SHP77 (cell line): ENCODE data around the gene FSTL4.

Source experiments
- DNase-seq, 2 experiments: peaks; one replicate each; lab custom pipeline; 2025; lab: John Stamatoyannopoulos, UW

The FSTL4 gene

DNA sequence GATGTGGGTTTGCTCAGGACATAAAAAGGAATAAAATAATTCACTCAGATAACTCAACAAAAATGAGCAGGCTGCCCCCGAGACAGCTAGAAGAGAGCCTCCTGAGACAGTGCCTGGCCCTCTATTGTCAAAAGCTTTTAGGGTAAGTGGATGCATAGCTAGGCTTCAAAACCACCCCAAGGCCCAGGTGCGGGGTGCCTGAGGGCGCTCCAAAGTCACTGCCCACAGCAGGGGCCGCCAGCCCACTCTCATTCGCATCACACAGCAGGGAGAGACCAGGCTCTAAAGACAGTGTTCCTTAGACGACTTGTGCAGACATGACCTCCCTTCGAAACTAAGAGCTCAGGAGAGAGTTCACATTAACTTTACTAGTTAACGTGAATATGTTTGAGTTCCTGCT, 271.5 kb downstream of the FSTL4 start:
- DNase-seq: no peak

DNA sequence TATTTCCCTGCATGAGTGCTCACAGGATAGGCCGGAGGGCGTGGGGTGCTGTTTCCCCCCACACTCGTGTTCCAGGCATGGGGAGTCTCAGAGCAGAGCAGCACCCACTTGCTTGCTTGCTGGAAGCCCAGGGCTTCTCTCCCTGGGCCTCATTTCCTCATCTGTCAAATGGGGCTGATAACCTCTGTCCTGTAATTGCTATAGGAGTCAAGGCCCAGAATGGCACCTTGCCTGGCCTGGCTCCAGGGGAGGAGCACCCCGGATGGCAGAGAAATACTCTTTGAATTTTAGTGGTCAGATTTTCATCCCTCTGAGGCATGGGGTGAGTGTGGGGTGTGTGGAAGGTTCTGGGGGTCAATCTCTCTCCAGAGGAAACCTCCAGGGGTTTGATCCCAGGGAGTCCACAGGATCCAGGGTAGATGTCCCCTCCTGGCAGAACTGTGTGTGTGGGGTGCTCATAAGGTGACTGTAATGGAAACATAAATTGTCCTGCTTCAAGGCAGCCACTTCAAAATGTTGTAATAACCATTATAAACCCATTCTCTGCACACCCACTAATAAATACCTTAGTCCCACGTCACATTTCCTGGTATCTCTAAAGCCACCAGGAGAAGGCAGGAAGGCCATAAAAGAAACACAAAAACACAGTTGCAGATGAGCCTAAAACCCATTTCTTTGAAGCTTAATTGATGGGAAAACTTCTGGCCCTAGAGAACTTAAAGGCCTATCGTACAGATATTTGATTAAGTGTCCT, 272.2 kb downstream of the FSTL4 start:
- DNase-seq: no peak

DNA sequence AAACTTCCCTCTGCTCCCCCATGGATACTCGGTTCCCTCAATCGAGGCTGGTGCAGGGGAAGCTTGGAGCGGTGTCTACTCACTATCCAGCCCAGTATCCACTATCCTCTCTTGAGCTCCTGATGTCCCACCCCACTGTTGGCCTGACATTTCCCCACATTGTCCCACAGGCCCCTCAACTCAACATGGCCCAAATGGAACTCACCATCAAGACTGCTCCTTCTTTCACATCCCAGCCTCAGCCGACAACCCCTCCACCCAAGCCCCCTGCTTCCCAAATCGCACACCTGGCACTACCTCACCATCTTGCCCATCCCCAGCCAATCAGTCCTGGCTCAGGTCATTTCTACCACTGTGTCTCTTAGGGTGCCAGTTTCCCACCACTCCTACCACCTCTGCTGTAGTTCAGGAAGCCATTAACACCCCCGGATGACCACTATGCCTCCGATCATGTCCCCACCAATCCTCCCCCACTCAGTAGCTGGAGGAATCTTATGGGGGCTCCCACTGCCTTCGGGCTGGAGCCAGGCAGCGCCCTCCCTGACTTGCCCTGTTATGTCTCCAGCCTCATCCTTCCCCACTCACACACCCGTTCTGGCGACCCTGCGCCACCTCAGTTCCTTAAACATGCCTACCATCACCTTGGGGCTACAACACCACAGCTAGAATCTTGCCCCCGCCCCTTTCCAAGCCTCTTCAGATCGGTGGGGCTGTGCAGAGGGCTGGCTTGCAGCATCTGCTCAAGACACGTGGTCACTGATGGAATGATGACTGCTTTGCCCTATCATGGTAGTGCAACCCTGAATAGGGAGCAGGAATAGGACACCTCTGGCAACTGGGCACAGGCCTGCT, 273.6 kb downstream of the FSTL4 start:
- DNase-seq: no peak

DNA sequence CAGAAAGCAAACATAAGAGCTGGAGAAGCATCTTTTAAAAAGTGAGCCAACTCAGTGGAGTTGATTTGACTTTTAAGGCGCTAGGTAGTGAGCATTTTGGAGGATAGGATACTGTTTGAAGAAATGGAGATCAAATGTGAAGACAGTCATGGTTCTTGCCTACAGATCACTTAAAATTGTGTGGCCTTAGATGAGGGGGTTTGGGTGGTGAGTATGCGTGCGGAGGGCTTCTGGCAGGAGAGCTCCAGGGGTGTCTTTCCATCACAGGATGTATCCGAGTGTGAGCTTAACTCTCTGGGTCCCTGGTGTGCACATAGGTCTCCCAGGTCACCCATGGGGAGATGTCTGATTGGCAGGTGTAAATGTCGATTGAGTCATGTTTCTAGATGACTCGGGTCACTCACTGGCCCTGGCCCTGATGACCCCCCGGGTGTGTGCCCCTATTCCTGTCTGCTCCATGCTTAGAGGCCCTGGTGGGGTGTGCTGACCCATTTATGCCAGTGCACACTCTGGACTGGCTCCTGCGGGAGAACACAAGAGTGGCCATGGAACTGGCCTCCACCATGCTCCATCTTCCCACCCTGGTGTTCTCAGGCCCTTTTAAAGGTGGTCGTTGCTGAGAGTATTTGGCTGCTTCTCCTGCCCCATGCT, 274.4 kb downstream of the FSTL4 start:
- no peak for DNase-seq

DNA sequence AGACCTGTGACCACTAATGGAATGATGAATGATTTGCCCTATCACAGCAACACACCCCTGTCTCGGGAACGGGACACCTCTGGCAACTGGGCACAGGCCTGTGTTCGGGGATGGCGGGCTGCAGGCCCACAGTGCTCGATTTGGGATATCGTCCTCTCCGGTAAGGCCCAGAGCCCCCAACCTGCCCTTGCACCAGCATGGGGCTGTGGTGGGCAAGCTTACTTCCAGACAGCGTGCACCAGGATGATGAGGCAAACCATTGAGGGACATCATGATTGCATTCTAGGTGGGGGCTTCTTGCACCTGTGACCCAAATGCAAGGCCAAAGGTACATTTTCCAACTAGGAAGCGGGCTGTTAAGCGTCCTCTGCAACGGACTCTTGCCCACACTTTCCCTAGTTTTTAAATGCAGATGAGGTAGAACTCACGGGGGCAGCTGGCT, 275.4 kb downstream of the FSTL4 start:
- DNase-seq: no peak

DNA sequence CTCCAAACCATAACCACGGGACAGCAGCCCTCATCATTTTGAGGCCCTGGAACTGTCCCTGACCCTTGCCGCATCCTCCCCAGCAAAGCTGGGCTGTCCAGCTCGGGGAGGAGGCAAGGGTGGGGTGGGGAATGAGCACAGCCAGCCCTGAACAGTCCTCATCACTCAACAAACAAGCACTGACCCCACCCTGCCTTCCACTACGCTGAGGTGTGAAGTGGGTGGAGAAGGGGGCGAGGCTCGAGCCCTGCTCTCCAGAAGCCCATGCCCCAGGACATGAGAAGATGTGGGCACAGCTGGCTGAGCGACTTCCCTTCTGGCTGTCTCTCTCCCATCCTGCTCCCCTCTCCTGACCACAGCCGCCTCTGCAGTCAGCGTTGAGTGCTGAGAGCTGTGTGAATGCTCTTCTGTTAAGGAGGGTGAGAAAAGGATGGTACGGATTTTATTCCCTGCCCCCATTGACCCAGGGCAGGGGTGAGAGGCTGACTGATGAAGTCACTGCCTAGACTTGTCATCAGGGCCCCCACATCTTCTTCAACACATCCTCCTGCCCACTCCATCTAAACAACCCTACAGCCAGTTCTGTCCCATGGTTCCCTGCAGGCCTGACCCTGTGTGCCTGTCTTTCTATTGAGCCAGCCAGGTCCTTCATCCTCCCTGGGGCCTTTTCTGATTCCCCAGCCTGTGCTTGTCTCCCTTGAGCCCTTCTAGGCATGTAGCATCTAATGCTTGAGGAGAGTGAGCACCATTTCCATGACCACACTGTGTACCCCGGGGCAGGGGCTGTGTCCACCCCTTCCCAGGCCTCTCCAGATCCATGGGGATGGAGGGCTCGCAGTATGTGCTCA, 276.0 kb downstream of the FSTL4 start:
- no peak for DNase-seq

DNA sequence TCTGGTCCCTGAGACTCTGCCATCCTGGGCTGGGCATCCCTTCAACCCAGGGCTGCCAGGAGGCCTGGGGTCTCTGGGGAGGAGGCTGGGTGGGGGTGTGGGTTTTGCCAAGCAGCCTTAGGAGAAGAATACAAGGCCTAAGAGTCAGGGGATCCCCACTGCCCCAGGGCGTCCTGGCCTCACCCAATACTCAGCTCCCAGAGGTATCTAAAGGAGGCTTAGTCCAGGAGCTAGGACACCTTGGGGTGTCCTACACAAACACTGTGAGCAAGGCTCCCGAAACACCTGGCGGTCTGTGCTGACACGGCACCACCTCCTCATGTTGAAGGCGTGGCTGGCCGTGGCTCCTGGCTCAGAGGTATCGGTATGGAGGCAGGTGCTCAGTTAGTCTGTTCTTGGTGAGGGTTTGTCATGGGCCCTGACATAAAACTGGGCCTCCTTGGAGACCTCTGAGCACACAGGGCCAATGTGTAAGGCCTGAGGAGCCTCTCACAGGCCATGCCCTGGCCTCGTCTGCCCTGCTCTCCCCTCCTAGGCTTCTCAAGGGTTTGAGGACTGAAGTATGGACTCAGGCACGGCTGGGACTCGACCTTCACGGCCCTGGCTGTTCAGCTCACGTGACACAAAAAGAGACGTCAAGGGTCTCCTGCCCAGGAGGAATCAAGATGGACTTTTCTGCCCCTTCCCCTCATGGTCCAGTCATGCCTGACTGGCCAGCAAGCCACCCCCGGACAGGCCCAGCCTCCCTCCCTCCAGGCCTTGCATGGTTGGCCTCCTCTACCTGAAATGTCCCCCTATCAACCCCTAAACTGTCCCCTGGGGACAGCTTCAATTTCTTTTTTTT, 277.3 kb downstream of the FSTL4 start:
- DNase-seq: no peak

DNA sequence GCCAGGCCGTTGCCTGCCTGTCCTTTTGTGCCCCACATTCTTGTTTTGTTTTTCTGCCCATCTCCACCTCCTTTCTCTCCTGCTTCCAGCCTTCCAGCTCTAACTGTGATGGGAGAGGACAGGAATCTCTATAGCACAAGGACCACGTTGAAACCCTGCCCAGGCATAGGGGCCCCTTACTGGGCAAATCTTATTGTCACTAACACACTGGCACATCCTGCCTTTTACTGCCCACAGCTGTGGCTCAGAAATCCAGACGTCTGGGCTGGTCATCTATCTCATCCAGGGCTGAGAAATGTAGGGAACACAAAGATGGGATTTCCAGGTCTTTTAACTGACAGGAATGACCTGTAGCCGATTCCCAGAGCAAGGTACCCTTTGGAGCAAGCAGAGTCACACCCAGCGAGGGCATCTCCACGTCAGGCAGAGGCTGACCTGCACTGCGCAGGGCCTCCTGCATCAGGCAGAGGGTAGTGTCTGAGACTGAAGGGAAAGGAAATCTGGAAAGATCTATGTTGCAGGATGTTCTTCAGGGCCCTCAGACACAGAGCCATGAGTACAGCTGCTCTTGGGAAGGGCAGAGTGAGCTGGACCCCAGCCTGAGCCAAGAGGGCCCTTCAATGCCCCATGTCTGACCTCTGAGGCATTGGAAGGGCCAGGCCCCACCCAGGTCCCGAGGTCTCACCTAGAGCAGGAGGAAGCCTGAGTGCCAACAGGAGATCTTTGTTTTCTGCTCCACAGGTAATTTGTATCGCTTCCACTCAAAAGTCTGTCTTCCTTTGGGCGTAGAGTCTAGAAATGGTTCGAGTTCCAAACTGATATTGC, 278.8 kb downstream of the FSTL4 start:
- no peak for DNase-seq

DNA sequence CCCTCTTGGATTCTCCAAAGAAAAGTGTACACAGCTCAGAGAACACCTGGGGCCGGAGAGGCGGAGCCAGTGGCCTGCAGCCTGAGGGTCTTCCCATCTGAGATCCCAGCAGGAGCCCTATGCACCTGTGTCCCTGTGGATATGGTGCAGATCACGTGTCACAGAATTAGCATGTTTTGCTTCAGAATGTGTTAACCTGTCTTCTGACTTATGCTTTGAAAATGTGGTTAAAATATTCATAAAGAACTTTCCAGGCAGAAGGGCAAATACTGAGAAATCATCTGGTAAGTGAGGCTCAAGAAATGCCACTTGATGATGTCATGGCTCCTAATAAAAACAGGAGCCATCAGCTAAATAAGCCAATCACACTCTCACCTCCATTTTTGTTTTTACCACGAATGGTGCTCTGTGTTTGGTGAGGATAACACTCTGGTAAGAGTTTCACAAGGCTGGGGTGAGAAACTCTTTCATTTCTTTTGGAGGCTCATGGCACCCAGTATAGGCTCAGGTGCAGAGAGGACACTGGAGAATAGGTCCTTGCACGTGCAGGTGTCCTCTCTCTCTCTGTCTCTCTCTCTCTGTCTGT, 279.8 kb downstream of the FSTL4 start:
- DNase-seq: no peak

DNA sequence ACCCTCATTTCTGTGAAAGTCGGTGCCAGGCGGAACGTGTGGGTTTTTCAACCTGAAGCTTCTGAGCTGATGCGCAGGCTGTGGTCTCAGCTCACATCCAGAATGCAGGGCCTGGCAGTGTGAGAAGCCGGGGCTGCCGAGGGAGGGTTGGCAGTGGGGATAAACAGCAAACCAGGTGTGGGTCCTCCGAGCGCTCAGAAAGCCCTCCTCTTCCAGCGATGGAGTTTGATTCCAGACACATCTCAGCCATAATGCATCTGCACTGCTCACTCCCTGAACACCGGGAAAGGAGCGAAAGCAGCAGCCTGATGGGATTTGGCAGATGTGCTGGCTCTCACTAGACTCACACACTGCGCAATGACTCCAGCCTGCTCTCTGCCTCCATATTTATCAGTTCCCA, 280.4 kb downstream of the FSTL4 start:
- DNase-seq: no peak

DNA sequence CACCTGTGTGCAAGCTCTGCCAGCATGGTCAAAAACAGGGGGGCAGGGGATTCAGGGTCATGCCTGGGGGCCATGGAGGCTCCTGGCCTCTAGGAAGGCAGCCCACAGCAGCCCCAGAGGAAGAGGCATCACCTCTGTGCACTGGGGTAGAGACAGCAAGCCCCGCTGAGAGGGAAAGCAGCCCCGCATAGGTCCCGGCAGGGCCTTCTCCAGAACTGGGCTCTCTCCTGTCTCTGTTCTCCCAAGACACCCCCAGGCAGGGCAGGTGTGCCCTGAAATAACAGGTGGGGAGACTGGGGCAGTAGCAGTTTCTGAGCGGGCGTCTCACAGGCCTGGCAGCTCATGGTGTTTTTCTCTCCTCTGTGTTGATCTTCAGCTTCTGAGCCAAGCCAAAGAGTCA, 281.4 kb downstream of the FSTL4 start:
- no peak for DNase-seq

DNA sequence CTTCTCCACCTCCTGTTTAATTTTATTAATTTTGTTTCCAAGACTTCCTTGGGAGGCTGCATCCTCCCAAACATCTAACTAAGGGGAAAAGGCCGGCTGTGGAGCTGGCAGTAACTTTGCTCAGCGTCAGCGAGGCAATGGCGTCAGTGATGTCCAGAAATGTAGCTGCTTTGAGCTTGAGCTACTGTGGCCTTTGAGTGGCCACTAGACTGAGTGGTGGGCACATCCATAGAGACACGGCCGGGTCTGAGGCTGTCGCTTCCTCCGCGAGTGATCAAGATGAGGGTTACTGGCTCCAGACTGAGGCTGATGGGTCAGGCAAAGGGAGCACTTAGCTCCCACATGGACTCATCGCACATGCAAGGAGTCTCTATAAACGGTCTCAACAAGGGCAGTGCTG, 283.5 kb downstream of the FSTL4 start:
- DNase-seq: no peak

DNA sequence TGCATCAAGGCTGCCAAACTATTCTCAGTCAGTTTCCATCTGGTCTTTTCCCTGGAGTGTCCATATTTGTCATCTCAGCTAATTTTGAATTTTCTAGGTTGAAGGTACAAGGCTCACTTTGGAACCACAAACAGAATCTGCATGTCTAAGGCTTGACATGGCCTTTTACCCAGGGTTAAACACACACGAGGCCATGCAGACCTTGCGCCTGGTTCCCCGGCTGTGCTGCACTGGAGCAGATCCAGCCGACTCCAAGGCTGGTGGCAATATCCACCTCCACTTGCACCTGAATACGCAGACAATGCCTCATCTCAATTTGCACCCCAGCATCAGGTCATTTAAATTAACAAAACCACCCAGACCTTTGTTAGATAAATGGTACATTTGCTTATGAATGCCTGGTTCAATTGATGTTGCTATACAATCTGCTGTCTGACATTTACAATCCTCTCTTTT, 284.4 kb downstream of the FSTL4 start:
- DNase-seq: no peak

DNA sequence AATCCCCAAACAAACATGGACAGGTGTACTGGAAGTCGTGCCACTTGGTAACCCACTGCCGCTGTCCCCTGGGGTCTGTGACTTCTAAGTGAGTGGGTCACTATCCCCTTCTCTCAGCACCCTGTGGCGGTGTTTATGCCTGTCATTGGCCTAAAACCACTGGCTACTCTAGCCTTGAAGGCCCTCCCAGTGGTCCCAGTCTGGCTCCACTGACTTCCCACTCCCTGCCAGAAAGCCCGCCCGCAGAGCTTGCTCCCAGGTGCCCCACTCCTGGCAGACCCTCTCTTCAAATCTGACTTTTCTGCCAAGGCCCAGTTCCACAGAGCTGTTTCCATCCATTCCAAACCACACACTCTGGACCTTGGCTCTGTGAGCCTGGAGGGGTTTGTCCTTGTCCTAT, 286.0 kb downstream of the FSTL4 start:
- DNase-seq: no peak

DNA sequence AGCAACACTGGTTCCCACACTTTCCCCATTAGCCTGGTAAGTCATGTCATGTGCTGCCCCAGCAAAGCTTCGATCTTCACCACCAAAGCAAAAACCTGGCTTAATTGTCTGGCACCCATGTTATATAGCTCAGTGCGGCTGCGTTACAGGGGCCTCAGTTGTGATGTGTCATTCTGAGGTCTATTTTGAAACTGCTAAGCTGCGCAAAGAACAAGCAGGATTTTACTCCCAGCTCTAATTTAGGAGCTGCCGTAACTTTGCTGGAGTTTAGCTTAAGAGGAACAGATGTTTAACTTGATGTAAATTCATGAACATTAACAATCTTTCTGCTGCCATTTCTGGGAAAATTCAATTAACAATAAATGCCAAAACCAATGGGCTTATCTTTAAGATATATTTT, 286.5 kb downstream of the FSTL4 start:
- no peak for DNase-seq

DNA sequence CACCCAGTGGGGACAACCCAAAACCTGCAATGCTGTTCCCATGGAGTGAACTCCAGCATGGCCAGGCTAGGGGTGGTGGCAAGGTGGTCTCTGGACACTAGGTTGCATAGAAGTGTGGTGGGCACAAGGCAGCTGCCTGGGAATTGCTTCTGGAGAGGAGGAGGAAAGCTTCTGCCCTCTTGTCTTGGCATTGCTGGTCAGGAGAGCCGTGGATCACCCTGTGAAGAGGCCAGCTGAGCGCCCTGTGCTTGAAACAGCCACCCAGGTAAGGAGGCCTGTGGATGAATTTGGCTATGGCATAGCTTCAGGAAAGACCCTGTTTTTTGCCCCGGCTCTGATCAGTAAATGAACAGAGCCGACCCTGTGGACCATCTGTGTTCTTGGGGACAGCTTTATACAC, 287.4 kb downstream of the FSTL4 start:
- no peak for DNase-seq

DNA sequence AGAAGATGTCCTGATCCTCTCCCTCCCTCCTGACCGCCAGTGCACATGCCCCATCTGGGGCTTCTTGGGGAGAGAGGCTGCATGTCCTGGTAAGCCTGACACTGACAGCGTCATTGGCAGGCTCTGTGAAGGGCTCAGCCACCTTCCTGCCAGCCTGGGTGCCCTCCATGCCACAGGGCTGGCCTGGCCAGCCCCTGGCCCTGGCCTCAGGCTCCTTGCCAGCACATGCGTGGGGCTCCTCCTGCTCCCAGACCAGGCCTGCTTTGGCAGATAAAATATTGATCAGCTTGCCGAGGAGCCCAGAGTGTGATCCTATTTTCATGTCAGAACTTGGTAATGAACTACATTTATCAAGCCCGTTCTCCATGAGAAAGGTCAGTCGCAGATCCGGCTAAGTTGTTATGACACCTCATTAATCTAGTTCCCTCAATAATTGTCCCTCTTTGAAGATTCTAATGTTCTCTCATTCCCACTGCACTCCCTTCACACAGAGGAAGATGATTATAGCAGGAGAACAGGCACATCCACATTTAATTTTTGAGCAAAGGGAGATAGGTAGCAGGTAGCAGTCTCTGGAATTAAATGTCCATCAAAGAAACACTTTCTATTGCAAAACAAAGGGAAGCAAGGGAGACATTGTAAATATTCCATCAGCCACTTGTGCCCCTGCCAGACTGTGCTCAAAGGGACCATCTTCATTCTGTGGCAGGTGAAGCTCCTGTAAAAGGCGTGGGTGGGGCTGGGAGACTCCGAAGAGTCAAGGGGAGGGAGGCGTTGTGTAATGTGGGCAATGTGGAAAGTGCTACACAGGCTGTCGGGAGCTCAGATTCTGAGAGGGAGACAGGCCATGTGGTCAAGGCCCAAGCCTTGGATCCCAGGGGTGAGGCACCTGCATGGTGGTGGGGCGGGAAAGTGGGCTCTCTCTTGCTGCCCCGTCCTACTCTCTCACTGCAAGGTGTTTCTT, 288.6 kb downstream of the FSTL4 start:
- no peak for DNase-seq

DNA sequence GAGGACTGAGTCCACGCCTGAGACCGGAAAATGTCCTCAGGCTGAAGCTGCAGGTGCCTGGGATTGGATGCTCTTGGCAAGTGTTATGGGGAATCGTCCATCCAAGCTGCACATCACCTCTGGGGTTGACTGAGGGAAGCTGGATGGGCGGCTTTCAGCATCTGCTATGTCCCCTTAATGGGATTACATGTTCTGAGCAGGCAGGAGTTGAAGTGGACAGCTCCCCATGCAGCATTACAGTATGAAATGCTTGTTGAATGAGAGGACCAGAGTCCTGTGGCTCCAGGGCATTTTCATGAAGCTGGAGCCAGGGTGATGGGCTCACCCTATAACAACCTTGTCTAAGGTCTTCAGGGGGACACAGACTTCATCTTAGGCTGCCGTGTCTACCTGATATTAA, 289.6 kb downstream of the FSTL4 start:
- no peak for DNase-seq
